ENCODE data around the gene PGM3.

Gene PGM3

GRCh38 chr6:83151114-83151513, 42.0 kb downstream of the PGM3 start:
- TF ChIP-seq, protein P1, sequence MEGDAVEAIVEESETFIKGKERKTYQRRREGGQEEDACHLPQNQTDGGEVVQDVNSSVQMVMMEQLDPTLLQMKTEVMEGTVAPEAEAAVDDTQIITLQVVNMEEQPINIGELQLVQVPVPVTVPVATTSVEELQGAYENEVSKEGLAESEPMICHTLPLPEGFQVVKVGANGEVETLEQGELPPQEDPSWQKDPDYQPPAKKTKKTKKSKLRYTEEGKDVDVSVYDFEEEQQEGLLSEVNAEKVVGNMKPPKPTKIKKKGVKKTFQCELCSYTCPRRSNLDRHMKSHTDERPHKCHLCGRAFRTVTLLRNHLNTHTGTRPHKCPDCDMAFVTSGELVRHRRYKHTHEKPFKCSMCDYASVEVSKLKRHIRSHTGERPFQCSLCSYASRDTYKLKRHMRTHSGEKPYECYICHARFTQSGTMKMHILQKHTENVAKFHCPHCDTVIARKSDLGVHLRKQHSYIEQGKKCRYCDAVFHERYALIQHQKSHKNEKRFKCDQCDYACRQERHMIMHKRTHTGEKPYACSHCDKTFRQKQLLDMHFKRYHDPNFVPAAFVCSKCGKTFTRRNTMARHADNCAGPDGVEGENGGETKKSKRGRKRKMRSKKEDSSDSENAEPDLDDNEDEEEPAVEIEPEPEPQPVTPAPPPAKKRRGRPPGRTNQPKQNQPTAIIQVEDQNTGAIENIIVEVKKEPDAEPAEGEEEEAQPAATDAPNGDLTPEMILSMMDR (IDR thresholded peaks at IDR 0.05; ENCODE audit: control insufficient read depth, insufficient read depth, low read depth, low read length, missing control alignments), result no peak
- DNase-seq (ENCODE audit: low read depth), result no peak

GRCh38 chr6:83138758-83139157, 54.3 kb downstream of the PGM3 start:
- TF ChIP-seq, protein P1 (IDR thresholded peaks at IDR 0.05; ENCODE audit: control insufficient read depth, insufficient read depth, low read depth, low read length, missing control alignments), result no peak
- DNase-seq (ENCODE audit: low read depth), result no peak
- H3K4me3 ChIP-seq (ENCODE audit: control insufficient read depth, low read depth, low read length), result no peak overlapping the region

More at GRCh38 chr6:83151114-83151513, 42.0 kb downstream of the PGM3 start:
- no peak overlapping the region for H3K4me3 ChIP-seq (ENCODE audit: control insufficient read depth, low read depth, low read length)

- TF ChIP-seq, protein P1 (IDR thresholded peaks at IDR 0.05; ENCODE audit: control insufficient read depth, insufficient read depth, low read depth, low read length, missing control alignments), result no peak
- no peak overlapping the region for H3K4me3 ChIP-seq (ENCODE audit: control insufficient read depth, low read depth, low read length)
- DNase-seq (ENCODE audit: low read depth), result no peak
Observed at GRCh38 chr6:83138118-83138722, 54.8 kb downstream of the PGM3 start.

DNA sequence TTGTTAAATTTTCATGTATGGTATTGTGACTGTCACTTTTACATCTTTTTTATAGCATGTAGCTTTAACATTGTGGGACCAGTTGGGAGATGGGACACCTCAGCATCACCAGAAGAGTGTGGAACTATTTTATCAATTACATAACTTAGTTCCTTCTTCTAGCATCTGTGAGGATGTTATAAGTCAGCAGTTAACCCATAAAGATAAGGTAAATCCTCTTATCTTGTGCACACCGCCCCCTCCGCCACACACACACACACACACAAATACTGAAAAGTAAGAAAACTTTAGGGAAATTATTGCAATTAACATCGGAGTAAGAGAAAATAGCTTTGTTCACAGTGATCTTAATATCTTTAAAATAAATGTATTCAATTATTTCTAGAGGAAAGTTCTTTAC, 60.9 kb downstream of the PGM3 start:
- TF ChIP-seq, protein P1 (IDR thresholded peaks at IDR 0.05; ENCODE audit: control insufficient read depth, insufficient read depth, low read depth, low read length, missing control alignments), result no peak
- DNase-seq (ENCODE audit: low read depth), result no peak

GRCh38 chr6:83127976-83128375, 65.1 kb downstream of the PGM3 start:
- DNase-seq (ENCODE audit: low read depth), result no peak
- no peak overlapping the region for H3K4me3 ChIP-seq (ENCODE audit: control insufficient read depth, low read depth, low read length)
- TF ChIP-seq, protein P1 (IDR thresholded peaks at IDR 0.05; ENCODE audit: control insufficient read depth, insufficient read depth, low read depth, low read length, missing control alignments), result no peak

More for the DNA sequence above, 60.9 kb downstream of the PGM3 start:
- no peak overlapping the region for H3K4me3 ChIP-seq (ENCODE audit: control insufficient read depth, low read depth, low read length)

GRCh38 chr6:83127258-83127657, 65.8 kb downstream of the PGM3 start:
- TF ChIP-seq, protein P1 (IDR thresholded peaks at IDR 0.05; ENCODE audit: control insufficient read depth, insufficient read depth, low read depth, low read length, missing control alignments), result no peak
- no peak overlapping the region for H3K4me3 ChIP-seq (ENCODE audit: control insufficient read depth, low read depth, low read length)
- DNase-seq (ENCODE audit: low read depth), result no peak

All from AG09309 (cell line).